ENCODE measurements around the gene CNOT11. TPM values are rescaled to one million over a fixed set of nuclear protein-coding genes. Genes with fewer than 3 reads are reported as not detected.

The CNOT11 gene
- total RNA-seq, 1 donor from 2014 or later, result 38.3 TPM

- H3K27me3 Mint-ChIP-seq (ENCODE audit: low read depth), result no peaks in the 10 kb centered on the region
- TF ChIP-seq CTCF (IDR thresholded peaks at IDR 0.05; ENCODE audit: unreplicated experiment), result no peak
- H3K36me3 Mint-ChIP-seq, result peaks cover 49% of the 10 kb centered on the region
- H3K9me3 Mint-ChIP-seq, result no peaks in the 10 kb centered on the region
- H3K27ac Mint-ChIP-seq, result no peak overlapping the region
- no peak for DNase-seq (ENCODE audit: low spot score in 2 of 2, unreplicated experiment in 2 of 2)
- H3K4me1 Mint-ChIP-seq, result no peaks in the 10 kb centered on the region
- no peak overlapping the region for H3K4me3 Mint-ChIP-seq
Observed at GRCh38 chr2:101278925-101279324, 26.2 kb downstream of the CNOT11 start.

GRCh38 chr2:101281482-101281881 lies 28.8 kb downstream of the CNOT11 start:
- Mint-ChIP-seq H3K36me3 (peaks cover 55% of the 10 kb centered on the region), H3K4me3 (no peak overlapping the region), H3K27ac (no peak overlapping the region), H3K27me3 (ENCODE audit: low read depth) (no peaks in the 10 kb centered on the region), H3K4me1 (no peaks in the 10 kb centered on the region), H3K9me3 (no peaks in the 10 kb centered on the region)
- no peak for DNase-seq (ENCODE audit: low spot score in 2 of 2, unreplicated experiment in 2 of 2)
- no peak for TF ChIP-seq CTCF (IDR thresholded peaks at IDR 0.05; ENCODE audit: unreplicated experiment)

DNA sequence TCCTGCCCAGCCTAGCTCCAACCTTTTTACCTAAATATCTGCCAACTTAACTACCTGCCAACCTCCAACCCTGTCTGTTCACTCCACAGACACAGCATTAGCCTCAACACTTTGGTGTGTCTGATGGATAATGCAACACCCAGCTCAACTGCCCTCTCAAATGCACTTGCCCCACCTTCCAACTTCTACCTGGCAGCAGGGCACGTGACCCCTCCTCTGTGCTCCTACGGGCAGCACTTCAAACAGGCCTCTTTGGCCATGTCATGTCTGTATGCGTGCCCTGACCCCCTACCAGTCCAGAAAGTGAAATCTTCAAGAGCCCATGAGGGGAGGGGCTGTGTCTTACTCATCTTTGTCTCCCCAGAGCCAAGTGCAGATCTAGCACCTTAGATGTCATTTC lies 30.3 kb downstream of the CNOT11 start:
- Mint-ChIP-seq H3K36me3 (peaks cover 52% of the 10 kb centered on the region), H3K27ac (no peak overlapping the region), H3K4me1 (no peaks in the 10 kb centered on the region), H3K9me3 (no peaks in the 10 kb centered on the region), H3K27me3 (ENCODE audit: low read depth) (no peaks in the 10 kb centered on the region), H3K4me3 (no peak overlapping the region)
- DNase-seq (ENCODE audit: low spot score in 2 of 2, unreplicated experiment in 2 of 2), result no peak
- no peak for TF ChIP-seq CTCF (IDR thresholded peaks at IDR 0.05; ENCODE audit: unreplicated experiment)

DNA sequence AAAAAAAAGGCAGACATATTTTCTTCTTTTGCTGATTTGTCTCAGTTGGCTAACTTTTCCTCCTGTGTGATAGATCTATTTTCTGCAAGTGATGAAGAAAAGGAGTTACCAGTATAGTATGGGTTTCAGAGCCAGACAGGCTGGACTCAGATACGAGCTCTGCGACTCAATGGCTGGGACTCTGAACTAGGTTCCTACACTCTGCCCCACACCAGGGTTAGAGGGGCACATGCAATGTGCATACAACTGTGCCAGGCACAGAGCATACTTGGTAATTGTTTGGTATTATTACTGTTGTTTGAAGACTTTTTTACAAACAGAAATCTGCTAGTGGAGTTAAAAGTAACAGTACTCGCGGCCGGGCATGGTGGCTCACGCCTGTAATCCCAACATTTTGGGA lies 34.0 kb downstream of the CNOT11 start:
- DNase-seq (ENCODE audit: low spot score in 2 of 2, unreplicated experiment in 2 of 2), result no peak
- no peaks in the 10 kb centered on the region for H3K4me1 Mint-ChIP-seq
- TF ChIP-seq CTCF (IDR thresholded peaks at IDR 0.05; ENCODE audit: unreplicated experiment), result no peak
- H3K27ac Mint-ChIP-seq, result no peak overlapping the region
- H3K4me3 Mint-ChIP-seq, result no peak overlapping the region
- H3K27me3 Mint-ChIP-seq (ENCODE audit: low read depth), result no peaks in the 10 kb centered on the region
- peaks cover 29% of the 10 kb centered on the region for H3K36me3 Mint-ChIP-seq
- no peaks in the 10 kb centered on the region for H3K9me3 Mint-ChIP-seq

DNA sequence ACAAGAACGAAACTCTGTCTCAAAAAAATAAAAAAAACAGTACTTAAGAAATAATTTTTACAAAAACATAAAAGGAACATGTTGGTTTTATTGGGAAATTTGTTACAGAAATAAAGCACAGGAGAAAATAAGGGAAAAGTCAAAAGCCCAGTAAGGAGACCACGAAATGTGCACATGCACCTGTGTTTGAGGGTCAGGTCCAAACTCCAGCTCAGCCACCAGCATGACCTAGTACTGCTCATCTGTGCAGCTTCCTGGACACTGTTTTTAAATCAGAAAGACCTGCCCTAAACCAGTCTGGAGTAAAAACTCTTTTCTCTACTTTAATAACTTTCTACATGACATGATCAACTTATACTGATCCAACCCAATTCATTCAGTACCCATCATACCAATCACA lies 34.6 kb downstream of the CNOT11 start:
- Mint-ChIP-seq H3K36me3 (peaks cover 24% of the 10 kb centered on the region), H3K27me3 (ENCODE audit: low read depth) (no peaks in the 10 kb centered on the region), H3K4me1 (no peaks in the 10 kb centered on the region), H3K4me3 (no peak overlapping the region), H3K27ac (no peak overlapping the region), H3K9me3 (no peaks in the 10 kb centered on the region)
- no peak for DNase-seq (ENCODE audit: low spot score in 2 of 2, unreplicated experiment in 2 of 2)
- no peak for TF ChIP-seq CTCF (IDR thresholded peaks at IDR 0.05; ENCODE audit: unreplicated experiment)

DNA sequence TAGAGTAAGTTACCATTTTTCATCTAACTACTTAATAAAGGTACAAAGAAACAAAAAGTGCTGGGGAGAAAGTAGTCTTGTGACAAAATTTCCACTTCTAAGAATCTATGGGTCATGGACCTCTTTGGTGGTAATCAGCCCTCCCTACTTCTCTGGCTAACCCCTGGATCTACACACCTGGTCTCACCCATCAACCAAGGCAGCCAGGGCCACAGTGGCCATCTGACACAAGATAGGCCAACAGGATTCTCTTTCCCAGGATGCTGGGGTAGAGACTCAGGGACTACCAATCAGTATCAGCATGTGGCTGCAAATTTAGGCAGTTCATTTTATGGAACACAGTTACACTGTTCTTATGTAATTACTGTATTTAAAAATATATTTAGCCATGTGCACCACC lies 38.0 kb downstream of the CNOT11 start:
- H3K9me3 Mint-ChIP-seq, result no peaks in the 10 kb centered on the region
- H3K4me3 Mint-ChIP-seq, result no peak overlapping the region
- TF ChIP-seq CTCF (IDR thresholded peaks at IDR 0.05; ENCODE audit: unreplicated experiment), result no peak
- no peak overlapping the region for H3K27ac Mint-ChIP-seq
- H3K4me1 Mint-ChIP-seq, result peaks cover 1% of the 10 kb centered on the region
- no peak for DNase-seq (ENCODE audit: low spot score in 2 of 2, unreplicated experiment in 2 of 2)
- H3K36me3 Mint-ChIP-seq, result peaks cover 3% of the 10 kb centered on the region
- H3K27me3 Mint-ChIP-seq (ENCODE audit: low read depth), result no peaks in the 10 kb centered on the region
